HG03442 (cell line): Measurements from ENCODE around the gene CBX4.
"Not testable (repeated sequence)": the region's sequence is repeated elsewhere in the genome, so short reads cannot be mapped to it uniquely, and the experiment has no call there.

Source experiments
- ATAC-seq: cut with Tn5 transposase; IDR thresholded peaks from one replicate; pipeline ENCODE4 v1.9.1; 2021; ENCODE audit warnings: mild to moderate bottlenecking, moderate library complexity; ENCODE audit not compliant: unreplicated experiment

CBX4 gene

GRCh38 chr17:79861413-79862216, 22.4 kb upstream of the CBX4 start:
- no peak for ATAC-seq

- ATAC-seq, result no peak
Observed at GRCh38 chr17:79859676-79860615, 20.7 kb upstream of the CBX4 start.

GRCh38 chr17:79857095-79857494, 17.9 kb upstream of the CBX4 start:
- no peak for ATAC-seq

- no peak for ATAC-seq
Observed at GRCh38 chr17:79855331-79856124, 16.3 kb upstream of the CBX4 start.

GRCh38 chr17:79854080-79855060, 15.1 kb upstream of the CBX4 start:
- ATAC-seq, result no peak

- ATAC-seq, result not testable (repeated sequence)
Observed at GRCh38 chr17:79853168-79853567, 13.9 kb upstream of the CBX4 start.

GRCh38 chr17:79852748-79853147, 13.5 kb upstream of the CBX4 start:
- no peak for ATAC-seq

- no peak for ATAC-seq
Observed at GRCh38 chr17:79851461-79851817, 12.2 kb upstream of the CBX4 start.

- ATAC-seq, result no peak
Observed at GRCh38 chr17:79850571-79851460, 11.6 kb upstream of the CBX4 start.

GRCh38 chr17:79849953-79850352, 10.7 kb upstream of the CBX4 start:
- no peak for ATAC-seq

- no peak for ATAC-seq
Observed at GRCh38 chr17:79848370-79848766, 9.1 kb upstream of the CBX4 start.

GRCh38 chr17:79847698-79848369, 8.6 kb upstream of the CBX4 start:
- ATAC-seq, result no peak

- no peak for ATAC-seq
Observed at GRCh38 chr17:79845601-79845949, 6.3 kb upstream of the CBX4 start.

GRCh38 chr17:79844869-79845600, 5.8 kb upstream of the CBX4 start:
- ATAC-seq, result no peak

GRCh38 chr17:79843816-79844800, 4.9 kb upstream of the CBX4 start:
- ATAC-seq, result no peak

- ATAC-seq, result no peak
Observed at GRCh38 chr17:79843474-79843815, 4.2 kb upstream of the CBX4 start.
